ENCODE results near the gene EYA4.

EYA4 gene

DNA sequence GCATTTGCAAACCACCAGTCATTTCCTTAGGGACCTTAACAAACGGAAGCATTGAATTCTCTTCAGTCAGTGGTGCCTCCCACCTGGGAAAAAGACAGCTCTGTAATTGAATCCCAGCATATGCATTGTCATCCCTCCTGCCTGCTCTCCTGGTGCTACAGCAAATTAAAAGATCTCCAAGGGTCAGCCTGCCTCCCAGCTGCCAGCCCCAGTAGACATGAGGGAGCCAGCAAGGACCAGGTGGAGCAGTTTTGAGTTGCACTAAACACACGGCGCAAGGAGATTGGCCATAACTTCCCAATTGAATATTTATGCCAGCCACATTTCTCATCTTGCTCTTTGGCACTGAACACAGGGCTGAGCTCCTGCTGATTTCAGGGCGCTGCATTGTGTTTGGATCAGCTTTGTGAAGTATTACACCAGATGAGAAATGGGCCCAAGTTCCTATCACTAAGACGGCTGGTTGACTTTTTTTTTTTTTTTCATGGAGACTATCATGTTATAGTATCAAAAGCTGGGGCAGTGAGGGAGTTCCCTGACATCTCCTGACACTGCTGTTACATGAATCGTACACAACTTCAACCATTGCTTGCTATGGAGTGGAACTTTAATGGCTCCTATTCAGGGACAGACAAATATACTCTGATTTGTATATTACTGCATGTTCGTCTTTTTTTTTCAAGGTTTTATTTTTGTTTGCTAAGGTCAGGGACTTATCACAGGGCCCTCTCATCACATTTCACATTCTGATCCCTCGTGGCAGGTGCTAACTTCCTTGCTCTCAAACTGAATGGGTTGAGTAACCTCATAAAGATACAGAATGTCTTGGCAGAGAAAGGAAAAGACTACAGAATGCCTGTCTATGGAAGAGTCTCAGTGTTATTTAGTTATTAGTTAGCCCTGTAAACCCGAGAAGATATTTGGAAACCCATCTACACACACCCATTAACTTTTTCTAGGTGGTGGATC, 191.1 kb downstream of the EYA4 start:
- in situ Hi-C loops (cut with MboI; ENCODE audit: low sequenced_read_pairs) = no loop called here

DNA sequence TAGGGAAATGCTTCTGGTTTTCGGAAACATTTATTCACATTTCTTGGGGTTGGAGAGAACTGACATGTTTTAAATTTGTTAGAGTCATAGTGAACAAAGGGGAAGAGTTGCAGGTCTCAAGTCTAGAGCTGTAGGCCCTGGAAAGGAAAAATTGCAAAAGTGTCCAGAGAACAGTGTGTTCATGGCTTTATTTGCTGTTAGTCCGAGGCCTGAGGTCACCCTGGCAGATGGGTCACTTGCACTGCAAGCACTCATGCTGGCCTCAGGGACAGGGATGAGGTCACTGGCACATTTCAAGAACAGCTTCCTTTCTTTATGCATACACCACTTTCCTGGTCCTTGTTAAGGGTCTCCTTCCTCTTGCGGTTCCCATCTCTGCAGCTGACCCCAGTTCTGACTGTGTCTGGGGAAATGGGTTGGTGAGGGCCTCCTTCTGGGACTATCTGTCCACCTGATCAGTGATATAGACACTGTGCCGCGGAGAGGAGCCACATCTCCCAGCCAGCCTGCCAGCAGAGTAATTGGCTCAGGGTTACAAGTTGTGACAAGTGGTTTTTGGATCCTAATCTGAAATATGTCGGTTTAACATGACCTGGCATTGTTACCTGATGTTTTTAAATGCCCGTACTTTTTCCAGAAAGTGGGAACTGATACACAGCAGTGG, 194.0 kb downstream of the EYA4 start:
- in situ Hi-C loops (cut with MboI; ENCODE audit: low sequenced_read_pairs) = no loop called here

DNA sequence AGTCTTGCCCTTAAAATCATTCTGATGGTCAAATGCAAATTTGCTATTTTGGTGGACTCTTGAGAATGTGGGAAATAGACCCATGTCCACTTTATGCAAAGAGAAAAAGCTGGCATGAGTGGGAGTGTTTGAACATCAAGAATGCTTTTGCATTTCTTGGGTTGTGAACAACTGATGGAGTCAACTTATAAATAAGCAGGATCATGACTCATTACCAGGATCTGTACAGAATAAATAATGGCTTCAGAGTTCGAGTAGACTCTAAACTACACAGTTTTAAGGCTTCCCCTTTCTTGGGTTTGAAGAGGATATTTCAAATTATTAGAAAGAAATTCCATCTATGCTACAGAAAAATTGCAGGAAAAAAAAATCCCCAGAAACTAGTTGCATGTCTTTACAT, 195.5 kb downstream of the EYA4 start:
- in situ Hi-C loops (cut with MboI; ENCODE audit: low sequenced_read_pairs) = no loop called here

DNA sequence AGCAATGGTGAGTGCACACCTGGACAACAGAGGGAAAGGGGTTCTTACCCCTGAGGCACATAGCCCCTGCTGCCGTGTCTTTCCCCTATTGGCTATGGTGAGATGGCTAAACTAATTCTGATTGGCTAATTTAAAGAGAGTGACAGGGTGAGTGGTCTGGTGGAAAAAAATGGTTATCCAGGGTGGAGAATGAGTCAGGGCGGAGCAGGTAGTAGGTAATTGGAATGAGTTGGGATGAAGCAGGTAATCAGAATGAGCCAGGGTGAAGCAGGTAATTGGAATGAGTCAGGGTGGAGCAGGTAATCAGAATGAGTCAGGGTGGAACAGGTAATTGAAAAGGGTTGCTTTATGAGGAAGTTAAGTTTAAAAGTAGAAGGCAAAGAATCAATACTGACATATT, 200.3 kb downstream of the EYA4 start:
- in situ Hi-C loops (cut with MboI; ENCODE audit: low sequenced_read_pairs) = no loop called here

DNA sequence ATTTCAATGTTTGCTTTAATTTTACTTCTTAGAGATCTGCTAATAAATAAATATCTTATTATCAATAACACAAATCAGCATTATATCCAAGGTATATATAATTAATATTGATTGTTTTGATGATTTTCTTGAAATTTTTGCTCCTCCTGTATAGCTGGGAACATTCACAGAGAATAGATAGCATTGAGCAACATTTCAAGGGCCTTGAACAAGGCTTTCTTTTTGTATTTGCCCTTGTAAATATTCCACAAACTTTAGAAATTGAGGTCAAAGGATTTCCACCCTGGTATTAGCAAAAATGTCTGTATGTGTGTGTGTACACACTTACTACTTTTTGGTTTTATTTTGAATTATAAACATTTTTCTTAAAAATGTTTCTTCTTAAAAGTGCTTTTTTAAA, 205.6 kb downstream of the EYA4 start:
- in situ Hi-C loops (cut with MboI; ENCODE audit: low sequenced_read_pairs) = no loop called here

DNA sequence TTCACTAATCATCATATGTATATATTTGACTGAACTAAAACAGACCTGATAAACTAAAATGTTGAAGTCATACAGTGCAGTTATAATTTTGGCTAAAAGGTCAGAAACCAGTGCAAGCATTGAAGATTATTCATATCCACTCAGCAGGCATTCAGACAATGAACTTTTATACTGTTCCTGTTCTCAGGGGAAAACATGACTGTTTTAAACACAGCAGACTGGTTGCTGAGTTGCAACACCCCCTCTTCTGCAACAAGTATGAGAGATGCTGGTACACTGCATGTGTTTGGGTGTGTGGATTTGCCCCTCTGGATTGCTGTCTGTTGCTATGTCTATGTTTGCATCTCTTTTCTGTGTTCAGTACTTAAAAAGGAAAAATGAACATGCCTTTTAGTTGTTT, 206.8 kb downstream of the EYA4 start:
- in situ Hi-C loops (cut with MboI; ENCODE audit: low sequenced_read_pairs) = no loop called here

DNA sequence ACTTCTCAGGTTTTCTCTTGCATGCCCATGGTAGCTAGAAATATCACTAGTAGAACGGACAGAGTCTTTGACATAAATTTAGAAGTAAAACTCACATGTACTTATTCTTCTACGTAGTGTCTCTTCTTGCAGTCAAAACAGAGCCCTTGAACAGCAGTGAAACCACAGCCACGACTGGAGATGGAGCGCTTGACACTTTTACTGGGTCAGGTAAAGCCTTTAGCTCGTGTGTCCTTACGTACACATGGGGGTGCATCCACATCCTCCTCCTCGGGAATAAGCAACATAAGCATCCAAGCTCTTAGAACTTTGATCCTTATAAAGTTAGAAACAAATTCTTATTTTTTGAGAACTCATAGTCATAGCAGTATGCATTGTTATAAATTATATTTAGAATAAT, 215.3 kb downstream of the EYA4 start:
- in situ Hi-C loops (cut with MboI; ENCODE audit: low sequenced_read_pairs) = no loop called here

DNA sequence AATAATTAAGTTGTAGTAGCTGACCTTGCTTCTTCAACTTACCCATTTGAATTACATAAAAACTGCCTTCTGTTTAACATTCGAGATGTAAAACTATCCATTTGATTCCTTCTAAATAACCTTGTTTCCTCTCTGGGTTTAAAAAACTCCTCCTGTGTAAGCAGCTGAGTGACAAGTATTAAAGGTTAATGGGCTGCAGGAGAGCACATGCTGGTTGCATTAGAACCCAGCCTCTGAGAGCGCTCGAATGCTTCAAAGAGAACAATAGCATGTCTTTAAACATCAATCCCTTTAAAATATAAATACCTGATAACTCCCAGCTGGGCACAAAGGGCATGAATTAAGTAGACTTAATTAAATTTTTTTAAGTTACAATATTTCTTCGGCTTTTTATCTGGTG, 215.8 kb downstream of the EYA4 start:
- in situ Hi-C loops (cut with MboI; ENCODE audit: low sequenced_read_pairs) = no loop called here

DNA sequence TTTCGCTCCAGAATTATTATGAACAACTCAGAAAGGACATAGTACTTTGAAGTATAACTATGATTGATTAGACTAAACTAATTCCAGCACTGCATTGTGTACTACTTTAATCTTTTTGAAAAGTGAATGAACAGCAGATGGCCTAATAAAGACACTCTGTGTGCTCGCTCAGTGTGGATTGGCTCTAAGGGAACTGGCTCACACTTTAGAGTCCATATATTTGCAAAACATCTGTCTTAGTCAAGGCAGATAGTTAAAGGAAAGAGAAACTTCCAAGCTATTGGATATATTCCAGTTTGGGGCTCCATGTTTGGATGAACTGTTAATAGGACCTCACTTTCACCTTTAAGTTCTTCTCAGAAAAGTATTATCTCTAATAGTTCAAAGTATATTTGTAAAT, 218.9 kb downstream of the EYA4 start:
- in situ Hi-C loops (cut with MboI; ENCODE audit: low sequenced_read_pairs) = no loop called here

DNA sequence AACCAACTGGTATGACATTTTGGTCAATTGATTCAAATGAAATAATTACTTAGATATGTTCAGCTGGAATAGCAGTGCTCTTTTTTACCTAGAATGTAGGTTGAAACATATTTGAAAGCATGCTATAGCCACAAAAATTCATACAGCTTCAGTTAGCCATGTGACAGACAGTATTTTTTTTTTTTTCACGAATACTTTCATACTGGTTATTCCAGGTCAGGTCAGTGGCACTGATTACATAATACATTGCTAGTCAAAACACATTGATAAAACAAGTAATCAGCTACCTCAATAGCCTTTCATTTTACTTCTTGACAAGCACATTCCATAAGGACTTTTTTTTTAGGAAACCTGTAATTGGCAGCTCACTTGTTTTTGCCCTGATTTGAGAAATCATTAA, 222.6 kb downstream of the EYA4 start:
- in situ Hi-C loops (cut with MboI; ENCODE audit: low sequenced_read_pairs) = no loop called here

DNA sequence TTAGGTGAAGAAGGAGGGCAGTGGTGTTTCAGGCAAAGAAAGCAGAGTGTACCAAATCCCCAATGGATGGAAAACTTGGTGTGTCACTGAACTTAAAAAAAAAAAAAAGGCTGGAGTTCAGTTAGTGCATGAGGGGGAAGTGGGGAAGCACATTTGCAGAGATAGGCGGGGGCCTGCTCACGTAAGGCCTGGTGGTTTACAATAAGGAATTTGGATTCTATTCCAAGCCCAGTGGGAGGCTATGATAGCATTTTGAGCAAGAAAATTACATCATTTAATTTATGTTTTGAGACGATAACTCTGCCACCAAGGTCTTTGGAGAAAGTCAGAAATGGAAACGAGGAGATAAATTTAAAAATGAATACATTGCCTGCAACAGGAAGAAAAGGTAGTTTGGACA, 225.5 kb downstream of the EYA4 start:
- in situ Hi-C loops (cut with MboI; ENCODE audit: low sequenced_read_pairs) = no loop called here

DNA sequence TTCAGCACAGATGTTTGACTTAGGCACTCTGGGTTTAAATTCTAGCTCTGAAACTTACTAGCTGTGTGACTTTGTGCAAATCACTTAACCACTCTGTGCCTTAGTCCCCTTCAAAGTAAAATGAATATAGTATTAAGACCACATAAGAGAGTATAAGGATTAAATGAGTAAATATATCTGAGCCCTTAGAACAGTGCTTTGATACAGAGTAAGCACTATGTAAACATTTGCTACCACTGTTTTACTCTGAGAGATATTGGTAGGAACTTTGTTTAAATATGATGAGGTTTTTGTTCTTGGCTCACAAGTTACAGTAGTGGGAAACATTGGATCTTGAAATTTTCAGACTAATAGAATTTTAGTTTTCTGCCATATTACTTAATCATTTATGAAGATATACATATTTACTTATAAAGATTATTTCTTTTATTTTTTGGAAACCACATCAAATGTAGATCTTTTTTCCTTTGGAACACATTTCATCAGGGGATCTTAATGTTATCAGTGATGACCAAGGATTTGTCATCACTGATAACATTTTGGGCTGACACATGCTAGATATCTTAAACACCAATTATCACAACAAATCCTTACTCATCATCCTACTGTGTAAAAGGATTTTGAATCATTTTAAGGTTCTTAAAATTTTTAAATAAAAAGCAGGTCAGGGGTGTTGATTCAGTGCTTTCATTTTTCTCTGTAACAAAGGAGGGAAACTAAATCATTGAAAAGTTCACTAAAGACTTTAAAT, 226.2 kb downstream of the EYA4 start:
- in situ Hi-C loops (cut with MboI; ENCODE audit: low sequenced_read_pairs) = no loop called here

DNA sequence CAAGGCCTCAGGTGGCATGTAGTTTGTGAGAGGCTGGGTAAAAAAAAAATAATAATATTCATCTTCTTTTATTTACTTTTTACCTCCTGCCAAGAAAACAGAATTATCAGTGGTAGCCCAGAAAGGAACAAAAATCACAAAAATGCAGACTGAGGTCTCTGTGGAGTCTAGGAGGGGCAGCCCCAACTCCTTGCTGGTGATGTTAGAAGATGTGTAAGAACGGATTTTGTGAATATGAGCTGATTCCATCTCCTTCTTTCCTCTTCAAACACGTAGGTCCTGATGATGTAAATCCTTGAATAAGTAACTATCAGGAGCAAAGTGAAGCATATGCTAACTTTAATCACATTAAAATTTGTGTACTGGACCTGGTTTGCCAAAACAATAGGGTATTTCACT, 226.8 kb downstream of the EYA4 start:
- in situ Hi-C loops (cut with MboI; ENCODE audit: low sequenced_read_pairs) = no loop called here

DNA sequence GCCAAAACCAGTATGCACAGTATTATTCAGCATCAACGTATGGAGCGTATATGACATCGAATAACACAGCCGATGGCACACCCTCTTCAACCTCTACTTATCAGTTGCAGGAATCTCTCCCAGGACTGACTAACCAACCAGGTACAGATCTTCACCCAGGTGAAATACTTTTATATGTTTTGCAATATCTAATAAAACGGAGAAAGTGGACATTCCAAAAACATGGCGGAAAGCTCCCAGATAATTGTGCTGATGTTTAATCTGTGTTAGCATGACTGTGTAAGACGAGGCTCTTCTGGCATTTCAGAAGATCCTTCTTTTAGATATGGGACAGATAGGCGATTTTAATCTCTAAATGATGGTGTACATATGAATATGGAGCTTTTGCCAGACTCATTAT, 227.4 kb downstream of the EYA4 start:
- in situ Hi-C loops (cut with MboI; ENCODE audit: low sequenced_read_pairs) = no loop called here

DNA sequence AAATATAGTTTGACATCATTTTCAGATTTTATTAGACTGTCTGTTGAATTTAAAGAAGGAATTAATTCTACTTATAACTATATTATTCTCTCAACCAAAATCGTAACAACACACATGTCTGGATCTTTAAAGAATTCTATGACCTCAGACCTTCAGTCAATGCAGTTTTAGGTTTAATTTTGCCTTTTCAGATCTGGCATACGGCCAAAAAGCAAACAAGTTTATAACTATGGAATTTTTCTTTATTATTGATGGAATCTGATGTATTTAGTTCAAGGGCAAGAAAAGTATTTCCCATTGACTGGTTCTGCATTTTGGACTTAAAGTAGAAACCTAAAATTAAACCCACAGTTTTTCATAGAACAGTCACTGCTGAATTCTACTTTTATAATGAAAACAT, 233.4 kb downstream of the EYA4 start:
- in situ Hi-C loops (cut with MboI; ENCODE audit: low sequenced_read_pairs) = no loop called here

DNA sequence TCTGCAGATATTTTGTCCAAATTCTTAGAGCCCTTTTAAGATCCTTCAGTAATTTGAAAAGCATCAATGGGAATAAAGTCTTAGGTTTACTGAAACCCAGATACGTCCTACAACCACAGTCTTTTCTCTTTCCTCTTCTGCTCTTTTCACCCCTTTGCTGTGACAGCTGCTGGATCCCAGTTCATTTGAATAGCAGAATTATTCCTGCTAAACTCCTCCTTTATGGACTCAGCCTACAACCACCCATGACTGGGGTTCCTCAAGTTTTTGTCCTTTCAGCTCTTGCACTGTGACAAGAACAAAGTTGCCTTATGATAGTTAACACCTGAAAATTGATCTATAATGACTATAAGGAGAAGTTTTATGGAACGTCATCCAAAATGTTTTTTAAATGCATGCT, 237.5 kb downstream of the EYA4 start:
- in situ Hi-C loops (cut with MboI; ENCODE audit: low sequenced_read_pairs) = no loop called here

DNA sequence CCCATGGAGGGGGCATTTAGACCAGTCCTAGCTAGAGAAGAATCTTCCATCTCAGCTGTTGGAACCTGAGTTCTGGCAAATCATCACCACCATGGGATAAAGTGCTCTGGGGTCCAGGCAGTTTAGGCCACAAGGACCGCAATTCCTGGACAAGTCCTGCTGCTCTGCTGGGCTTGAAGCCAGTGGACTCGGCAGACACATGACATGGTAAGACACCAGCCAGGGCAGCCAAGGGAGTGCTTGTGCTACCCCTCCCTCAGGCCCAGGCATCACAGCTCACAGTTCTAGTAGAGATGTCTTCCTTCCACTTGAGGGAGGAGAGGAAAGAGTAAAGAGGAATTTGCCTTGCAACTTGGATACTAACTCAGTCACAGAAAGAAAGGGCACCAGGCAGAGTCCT, 246.0 kb downstream of the EYA4 start:
- in situ Hi-C loops (cut with MboI; ENCODE audit: low sequenced_read_pairs) = no loop called here

DNA sequence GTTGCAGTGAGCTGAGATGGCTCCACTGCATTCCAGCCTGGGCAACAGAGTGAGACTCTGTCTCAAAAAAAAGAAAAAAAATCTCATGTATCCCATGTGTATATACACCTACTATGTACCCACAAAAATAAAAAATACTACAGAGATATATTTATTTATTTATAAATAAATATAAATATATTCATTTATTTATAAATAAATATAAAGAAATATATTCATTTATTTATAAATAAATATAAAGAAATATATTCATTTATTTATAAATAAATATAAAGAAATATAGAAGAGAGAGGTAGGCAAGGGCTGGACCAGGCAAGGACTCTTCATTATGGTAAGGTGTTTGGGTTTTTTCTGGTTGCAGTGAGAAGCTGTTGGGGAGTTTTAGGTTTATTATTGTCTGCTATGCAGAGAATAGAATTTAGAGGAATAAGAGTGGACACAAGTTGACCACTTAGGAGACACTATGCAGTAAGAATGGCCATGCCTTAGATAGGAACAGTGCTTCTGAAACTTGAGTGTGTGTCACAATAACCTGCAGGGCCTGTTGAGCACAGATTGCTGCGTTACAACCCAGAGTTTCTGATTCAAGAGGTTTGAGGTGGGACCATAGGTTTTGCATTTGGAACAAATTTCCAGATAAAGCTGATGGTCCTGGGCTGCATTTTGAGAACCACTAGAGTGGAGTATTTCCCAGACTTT, 254.2 kb downstream of the EYA4 start:
- in situ Hi-C loops (cut with MboI; ENCODE audit: low sequenced_read_pairs) = no loop called here

DNA sequence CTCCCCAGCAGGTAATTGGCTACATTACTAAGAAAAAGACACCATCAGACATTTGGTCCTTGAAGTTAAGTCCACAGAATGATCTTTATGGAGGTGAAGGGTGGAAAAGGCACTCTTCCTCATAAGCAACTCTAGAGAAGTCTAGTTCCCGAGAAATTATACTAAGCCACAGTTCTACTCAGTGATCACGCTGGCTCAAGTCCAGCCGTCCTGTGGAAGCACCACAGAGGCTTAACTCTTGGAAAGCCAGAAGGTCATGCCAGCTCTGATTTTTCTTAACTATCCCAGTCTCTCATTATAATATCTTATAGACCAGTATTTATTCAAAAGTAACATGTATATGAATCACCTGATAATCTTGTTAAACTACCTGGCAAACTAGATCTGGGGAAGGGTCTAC, 258.5 kb downstream of the EYA4 start:
- in situ Hi-C loops (cut with MboI; ENCODE audit: low sequenced_read_pairs) = no loop called here

DNA sequence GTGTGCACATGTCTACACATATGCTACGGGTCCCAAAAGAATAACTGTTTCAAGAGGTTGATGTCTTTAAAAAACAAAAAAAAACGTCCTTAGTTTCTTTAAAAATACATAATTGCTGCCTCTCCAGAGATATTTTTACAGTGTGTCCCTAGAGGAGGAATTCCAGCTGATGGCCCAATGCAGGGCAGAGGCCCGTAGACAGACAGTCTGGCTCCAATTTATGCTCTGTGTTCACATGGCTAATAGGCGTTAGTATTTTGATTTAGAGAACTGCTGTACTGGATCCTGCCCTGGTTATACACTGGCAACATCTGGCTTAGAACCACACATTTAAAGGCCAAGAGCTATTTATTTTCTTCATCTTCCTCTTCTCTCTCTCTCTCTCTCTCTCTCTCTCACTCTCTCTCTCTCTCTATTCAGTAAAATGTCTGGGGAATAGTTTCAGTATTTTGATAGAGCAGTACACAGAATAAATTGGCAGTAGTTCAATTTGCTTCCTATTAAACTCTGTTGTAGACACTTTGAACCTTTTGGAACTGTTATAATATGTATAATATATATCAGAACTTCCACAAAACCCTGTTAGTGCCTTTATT, 260.6 kb downstream of the EYA4 start:
- in situ Hi-C loops (cut with MboI; ENCODE audit: low sequenced_read_pairs) = no loop called here

All from HL-60/S4 (cell line).